Transverse colon (tissue), 4 donors: ENCODE measurements around the gene RALGPS2. TPM values are rescaled to one million over a fixed set of nuclear protein-coding genes. Genes with fewer than 3 reads are reported as not detected.

ENCODE experiments used
- DNase-seq: peaks from one replicate; pipeline ENCODE4 v3.0.0-alpha.2; 2019
- H3K27ac ChIP-seq, 4 donors: fragments of 200-600 bp; sonication (generic); 2 replicates each; pipeline ENCODE4 v1.5.1; 2016 to 2018; ENCODE audit warnings: inconsistent platforms in 4 of 4
- H3K27me3 ChIP-seq: fragments of 200-600 bp; sonication (generic); 2 replicates; pipeline ENCODE4 v1.5.1; 2017; ENCODE audit warnings: inconsistent platforms
- H3K36me3 ChIP-seq, 4 donors: fragments of 200-600 bp; sonication (generic); 2 replicates each; pipeline ENCODE4 v1.5.1; 2017 to 2019; ENCODE audit warnings: inconsistent platforms in 4 of 4
- H3K4me1 ChIP-seq, 4 donors: fragments of 200-600 bp; sonication (generic); 2 replicates each; pipeline ENCODE4 v1.5.1; 2017 to 2020; ENCODE audit warnings: inconsistent platforms in 4 of 4
- H3K4me3 ChIP-seq, 4 donors: fragments of 200-600 bp; sonication (generic); 1 replicate in 1 of 4; 2 replicates in 3 of 4; pipeline versions ENCODE4 v1.5.1 to v1.6.1; 2017 to 2019; ENCODE audit warnings: inconsistent platforms in 4 of 4
- H3K9me3 ChIP-seq, 2 donors: fragments of 200-600 bp; sonication (generic); 2 replicates each; pipeline ENCODE4 v1.5.1; 2017 to 2019; ENCODE audit warnings: inconsistent platforms in 2 of 2
- CTCF ChIP-seq, 5 experiments: fragments of 200-600 bp in 3 of 5; fragments of 450-650 bp in 2 of 5; sonication (generic) in 3 of 5; IDR thresholded peaks; 1 replicate in 2 of 5; 2 replicates in 3 of 5; pipeline ENCODE4 v1.5.1; 2016 to 2017; ENCODE audit warnings: antibody characterized with exemption in 5 of 5, inconsistent platforms in 3 of 5, mild to moderate bottlenecking in 2 of 5, moderate library complexity in 1 of 5
- EP300 ChIP-seq: sonication (generic); formaldehyde crosslinking; IDR thresholded peaks from one replicate; pipeline ENCODE4 v1.6.1; 2017; ENCODE audit warnings: antibody characterized with exemption, low read depth
- POLR2A ChIP-seq: fragments of 450-650 bp; IDR thresholded peaks from one replicate; pipeline ENCODE4 v1.6.1; 2016; ENCODE audit warnings: antibody characterized with exemption, mild to moderate bottlenecking, moderate library complexity
- POLR2AphosphoS5 ChIP-seq, 3 donors: sonication (generic); formaldehyde crosslinking; IDR thresholded peaks; one replicate each; pipeline ENCODE4 v1.6.1; 2016; ENCODE audit warnings: antibody characterized with exemption in 3 of 3
- WGBS, 2 donors: methylation state at CpG; one replicate each; pipeline ENCODE4 v1.1.5; 2018; ENCODE audit warnings: low coverage in 1 of 2; 5-methylcytosine and 5-hydroxymethylcytosine counted together
- in situ Hi-C, 4 donors: fragments of 200-750 bp; cut with MboI; loops; one replicate each; pipeline versions ENCODE4 v1.15.0 to v1.15.1; 2017; ENCODE audit warnings: low sequenced_read_pairs in 3 of 4, low pct_ligation_motif_present in 1 of 4, low pct_unique_long_range_greater_than_20kb in 1 of 4
- intact Hi-C: fragments of 100-400 bp; cut with DNase I; formaldehyde crosslinking; loops from one replicate; pipeline ENCODE4 v1.15.1; 2023; ENCODE audit warnings: low total_unique reads
- total RNA-seq, 4 donors: library from RNA; depleted of rRNA; stranded (reverse); fragments of >200 nt; gene quantifications; one replicate each; pipeline ENCODE4 v1.1.0, GENCODE V29; 2016

RALGPS2 gene
- total RNA-seq, 4 donors from 2014 or later: 21.5 to 50.8 (median 34.0) TPM

GRCh38 chr1:178928041-178928440 is 203.0 kb downstream of the RALGPS2 start:
- Histone ChIP-seq H3K27ac (peak overlapping the region; percentile 57 to 92 (median 84)), H3K9me3 (no peaks in the 10 kb centered on the region), H3K4me1 (peaks cover 2 to 47% (median 8%) of the 10 kb centered on the region in 4 donors), H3K4me3 (no peak overlapping the region), H3K36me3 (no peaks in the 10 kb centered on the region), H3K27me3 (no peaks in the 10 kb centered on the region)
- in situ Hi-C loops: no loop called here
- intact Hi-C loops: no loop called here
- TF ChIP-seq EP300 (no peak), POLR2AphosphoS5 (IDR thresholded peaks at IDR 0.05) (no peak), CTCF (IDR thresholded peaks at IDR 0.05) (no peak), POLR2A (no peak)
- 83 to 94% methylated on average over 1 to 4 of the region's 4 CpGs for WGBS, 2 donors
- no peak for DNase-seq

GRCh38 chr1:178928976-178929375 is 203.9 kb downstream of the RALGPS2 start:
- Histone ChIP-seq H3K4me1 (peaks cover 9 to 56% (median 16%) of the 10 kb centered on the region in 4 donors), H3K36me3 (no peaks in the 10 kb centered on the region), H3K27ac (peak overlapping the region; percentile 57 to 92 (median 84)), H3K4me3 (no peak overlapping the region), H3K27me3 (no peaks in the 10 kb centered on the region), H3K9me3 (no peaks in the 10 kb centered on the region)
- TF ChIP-seq CTCF (IDR thresholded peaks at IDR 0.05): no peak
- TF ChIP-seq EP300: no peak
- TF ChIP-seq POLR2AphosphoS5 (IDR thresholded peaks at IDR 0.05): no peak
- TF ChIP-seq POLR2A: no peak
- WGBS, 2 donors: 52 to 63% methylated on average over 1 of the region's 1 CpG
- in situ Hi-C loops (no loop called here), intact Hi-C loops (no loop called here)
- DNase-seq: no peak

GRCh38 chr1:178931858-178932551 is 207.0 kb downstream of the RALGPS2 start:
- 53 to 68% methylated on average over 2 to 9 of the region's 9 CpGs for WGBS, 2 donors
- peak overlapping the region; percentile 82 to 92 (median 84) for H3K27ac ChIP-seq
- TF ChIP-seq CTCF (IDR thresholded peaks at IDR 0.05): no peak
- TF ChIP-seq POLR2A: peak; percentile 20
- peak; percentile 96 for TF ChIP-seq EP300
- TF ChIP-seq POLR2AphosphoS5 (IDR thresholded peaks at IDR 0.05): peak; percentile 63 to 93 (median 90)
- intact Hi-C loops: loop anchor here (5.0 kb wide), 1 partner anchor 60 kb away; the partner anchor contains the start of gene ANGPTL1
- H3K36me3 ChIP-seq: no peaks in the 10 kb centered on the region
- no peak overlapping the region for H3K4me3 ChIP-seq
- H3K27me3 ChIP-seq: no peaks in the 10 kb centered on the region
- no peaks in the 10 kb centered on the region for H3K9me3 ChIP-seq
- peak; percentile 63 for DNase-seq
- in situ Hi-C loops: no loop called here
- peaks cover 12 to 67% (median 25%) of the 10 kb centered on the region in 4 donors for H3K4me1 ChIP-seq

- H3K4me1 ChIP-seq: peaks cover 12 to 70% (median 25%) of the 10 kb centered on the region in 4 donors
Measured at GRCh38 chr1:178932552-178932906, 207.5 kb downstream of the RALGPS2 start.

More at GRCh38 chr1:178932552-178932906, 207.5 kb downstream of the RALGPS2 start:
- intact Hi-C loops (loop anchor here (5.0 kb wide), 1 partner anchor 60 kb away; the partner anchor contains the start of gene ANGPTL1), in situ Hi-C loops (no loop called here)
- TF ChIP-seq POLR2A: no peak
- no peak for TF ChIP-seq POLR2AphosphoS5 (IDR thresholded peaks at IDR 0.05)
- TF ChIP-seq EP300: no peak
- no peak for TF ChIP-seq CTCF (IDR thresholded peaks at IDR 0.05)
- WGBS, 2 donors: 56 to 85% methylated on average over 3 to 4 of the region's 4 CpGs
- Histone ChIP-seq H3K27me3 (no peaks in the 10 kb centered on the region), H3K27ac (peak overlapping the region; percentile 82 to 92 (median 84)), H3K9me3 (no peaks in the 10 kb centered on the region), H3K4me3 (no peak overlapping the region), H3K36me3 (no peaks in the 10 kb centered on the region)
- DNase-seq: no peak
